H1 (cell line): ENCODE measurements around the gene TLL1. TPM values are rescaled to one million over a fixed set of nuclear protein-coding genes. Genes with fewer than 3 reads are reported as not detected.

Experiments used
- CTCF ChIA-PET: fragments of 300-600 bp; sonication (Branson Sonifier 250); formaldehyde crosslinking; loops from one replicate; lab custom pipeline; 2021; ENCODE audit not compliant: partially characterized antibody; lab: Charles Lee
- POLR2A ChIA-PET: fragments of 300-600 bp; sonication (Branson Sonifier 250); formaldehyde crosslinking; loops from one replicate; lab custom pipeline; 2021; ENCODE audit warnings: inconsistent platforms; ENCODE audit not compliant: partially characterized antibody; lab: Charles Lee
- DNase-seq, 2 experiments: peaks; one replicate each; pipeline versions ENCODE4 v3.0.0 to v3.0.0-alpha.2; 2010 to 2022; ENCODE audit warnings: low spot score in 2 of 2, low read depth in 1 of 2, mixed read lengths in 1 of 2
- FAIRE-seq: peaks from 2 replicates; lab custom pipeline; 2011; peaks lifted over from hg19 to GRCh38; lab: Jason Lieb, UNC
- H2AFZ ChIP-seq: 2 replicates; pipeline ENCODE4 v1.8.1; 2012; ENCODE audit warnings: low read length, inconsistent platforms
- H2AK5ac ChIP-seq: 2 replicates; pipeline ENCODE4 v1.6.1; 2013; ENCODE audit warnings: low read depth, low read length
- H2BK120ac ChIP-seq: replicated peaks from 2 replicates; pipeline ENCODE3; 2013; ENCODE audit warnings: low read depth, low read length, inconsistent platforms
- H2BK12ac ChIP-seq: 2 replicates; pipeline ENCODE4 v1.6.1; 2013; ENCODE audit warnings: low read depth, low read length
- H2BK15ac ChIP-seq: 2 replicates; pipeline ENCODE4 v1.6.1; 2013; ENCODE audit warnings: low read length
- H2BK20ac ChIP-seq: 2 replicates; pipeline ENCODE4 v1.6.1; 2013; ENCODE audit warnings: low read length
- H2BK5ac ChIP-seq: 2 replicates; pipeline ENCODE4 v1.6.1; 2013; ENCODE audit warnings: low read depth, low read length
- H3K14ac ChIP-seq: 2 replicates; pipeline ENCODE4 v1.6.1; 2013; ENCODE audit warnings: inconsistent platforms; ENCODE audit not compliant: insufficient read length
- H3K18ac ChIP-seq: 2 replicates; pipeline ENCODE4 v1.6.1; 2013; ENCODE audit warnings: low read length; ENCODE audit errors: extremely low read depth
- H3K23ac ChIP-seq: 2 replicates; pipeline ENCODE4 v1.6.1; 2013; ENCODE audit warnings: inconsistent platforms; ENCODE audit not compliant: insufficient read length
- H3K23me2 ChIP-seq: 2 replicates; pipeline ENCODE4 v1.6.1; 2013; ENCODE audit warnings: low read depth, low read length
- H3K27ac ChIP-seq: 2 replicates; pipeline ENCODE4 v1.6.1; 2011; ENCODE audit warnings: low read depth, low read length, inconsistent platforms
- H3K27me3 ChIP-seq, 4 experiments: replicated peaks in 1 of 4; 1 replicate in 1 of 4; 2 replicates in 3 of 4; pipeline versions ENCODE4 v1.6.1 to v1.8.1; 2011 to 2013; ENCODE audit warnings: low read length in 3 of 4, mild to moderate bottlenecking in 3 of 4, inconsistent platforms in 2 of 4, mixed read lengths in 2 of 4, moderate library complexity in 1 of 4; ENCODE audit not compliant: control insufficient read depth in 3 of 4, insufficient read depth in 3 of 4; ENCODE audit errors: extremely low read depth in 1 of 4
- H3K36me3 ChIP-seq, 4 experiments: 2 replicates each; pipeline versions ENCODE4 v1.6.1 to v1.8.1; 2011 to 2013; ENCODE audit warnings: mild to moderate bottlenecking in 4 of 4, low read length in 3 of 4, moderate library complexity in 2 of 4, control low read depth in 1 of 4, inconsistent platforms in 1 of 4; ENCODE audit not compliant: insufficient read depth in 4 of 4, control insufficient read depth in 2 of 4
- H3K4ac ChIP-seq: replicated peaks from 2 replicates; pipeline ENCODE3; 2013; ENCODE audit warnings: low read length, low read depth, mixed read lengths, inconsistent platforms; ENCODE audit not compliant: insufficient read length
- H3K4me1 ChIP-seq, 4 experiments: replicated peaks in 1 of 4; 1 replicate in 1 of 4; 2 replicates in 3 of 4; pipeline versions ENCODE4 v1.6.1 to v1.8.1; 2011 to 2013; ENCODE audit warnings: low read length in 3 of 4, inconsistent platforms in 2 of 4, mixed read lengths in 1 of 4; ENCODE audit not compliant: insufficient read depth in 4 of 4, control insufficient read depth in 3 of 4
- H3K4me2 ChIP-seq, 2 experiments: 2 replicates each; pipeline versions ENCODE4 v1.6.1 to v1.8.1; 2011 to 2013; ENCODE audit warnings: low read depth in 2 of 2, low read length in 2 of 2, control low read depth in 1 of 2, inconsistent platforms in 1 of 2, mild to moderate bottlenecking in 1 of 2; ENCODE audit not compliant: insufficient read depth in 1 of 2
- H3K4me3 ChIP-seq, 4 experiments: fragments of 200-600, 300-600 bp in 1 of 4; sonication (generic), shearing (Covaris generic), sonication (Bioruptor Twin) in 1 of 4; 2 replicates each; pipeline versions ENCODE4 v1.5.1 to v1.8.1; 2011 to 2016; ENCODE audit warnings: low read length in 4 of 4, low read depth in 3 of 4, control low read depth in 2 of 4, inconsistent platforms in 2 of 4, mild to moderate bottlenecking in 2 of 4, mixed read lengths in 1 of 4, moderate library complexity in 1 of 4; ENCODE audit not compliant: insufficient read depth in 2 of 4; ENCODE audit errors: extremely low read depth in 1 of 4
- H3K56ac ChIP-seq: replicated peaks from 2 replicates; pipeline ENCODE3; 2013; ENCODE audit warnings: low read depth, mild to moderate bottlenecking, mixed read lengths, low read length, inconsistent platforms; ENCODE audit not compliant: insufficient read length
- H3K79me1 ChIP-seq: 2 replicates; pipeline ENCODE4 v1.6.1; 2013; ENCODE audit warnings: low read depth, low read length, control low read depth
- H3K79me2 ChIP-seq, 2 experiments: 2 replicates each; pipeline versions ENCODE4 v1.6.1 to v1.8.1; 2012 to 2013; ENCODE audit warnings: low read length in 2 of 2, mild to moderate bottlenecking in 2 of 2, inconsistent platforms in 1 of 2; ENCODE audit not compliant: insufficient read depth in 2 of 2, control insufficient read depth in 1 of 2
- H3K9ac ChIP-seq, 4 experiments: replicated peaks in 1 of 4; 1 replicate in 1 of 4; 2 replicates in 3 of 4; pipeline versions ENCODE4 v1.6.1 to v1.8.1; 2011 to 2013; ENCODE audit warnings: low read depth in 3 of 4, low read length in 3 of 4, control low read depth in 2 of 4, mild to moderate bottlenecking in 2 of 4, moderate library complexity in 2 of 4, inconsistent platforms in 1 of 4; ENCODE audit errors: extremely low read depth in 1 of 4
- H3K9me3 ChIP-seq, 2 experiments: 2 replicates each; pipeline versions ENCODE4 v1.6.1 to v1.8.1; 2012 to 2013; ENCODE audit warnings: mild to moderate bottlenecking in 2 of 2, moderate library complexity in 2 of 2, control low read depth in 1 of 2, inconsistent platforms in 1 of 2, low read depth in 1 of 2, low read length in 1 of 2, mixed read lengths in 1 of 2; ENCODE audit not compliant: insufficient read depth in 2 of 2
- H4K20me1 ChIP-seq, 2 experiments: replicated peaks in 1 of 2; 2 replicates each; pipeline versions ENCODE3 to v1.8.1; 2011 to 2013; ENCODE audit warnings: inconsistent platforms in 2 of 2, low read length in 2 of 2, mild to moderate bottlenecking in 1 of 2; ENCODE audit not compliant: insufficient read depth in 2 of 2, control insufficient read depth in 1 of 2
- H4K5ac ChIP-seq: 2 replicates; pipeline ENCODE4 v1.6.1; 2013; ENCODE audit warnings: low read length, low read depth, mixed read lengths, inconsistent platforms; ENCODE audit not compliant: insufficient read length
- H4K8ac ChIP-seq: 2 replicates; pipeline ENCODE4 v1.8.0; 2013; ENCODE audit warnings: mild to moderate bottlenecking, moderate library complexity, low read length, inconsistent platforms; ENCODE audit not compliant: insufficient read depth; ENCODE audit errors: extremely low read depth
- H4K91ac ChIP-seq: replicated peaks from 2 replicates; pipeline ENCODE3; 2013; ENCODE audit warnings: low read length, mixed read lengths, inconsistent platforms; ENCODE audit not compliant: insufficient read length
- ATF2 ChIP-seq: IDR thresholded peaks from 2 replicates; pipeline ENCODE4 v1.6.1; 2012; ENCODE audit warnings: low read length, inconsistent platforms
- BCL11A ChIP-seq, 2 experiments: IDR thresholded peaks; one replicate each; pipeline ENCODE4 v1.6.1; 2011; ENCODE audit warnings: low read depth in 2 of 2, low read length in 2 of 2, mild to moderate bottlenecking in 2 of 2
- CBX8 ChIP-seq: fragments of 300-800, 300-1000 bp; sonication (generic); IDR thresholded peaks from 2 replicates; pipeline ENCODE4 v1.7.1; 2016; ENCODE audit warnings: low read depth, low read length, borderline replicate concordance
- CHD1 ChIP-seq: IDR thresholded peaks from 2 replicates; pipeline ENCODE4 v1.6.1; 2012; ENCODE audit warnings: low read depth, low read length, improper control_type of control experiment
- CREB1 ChIP-seq: IDR thresholded peaks from 2 replicates; pipeline ENCODE4 v1.6.1; 2012; ENCODE audit warnings: inconsistent platforms
- E2F6 ChIP-seq: IDR thresholded peaks from 2 replicates; pipeline ENCODE4 v1.6.1; 2012; ENCODE audit warnings: inconsistent platforms
- KDM1A ChIP-seq: fragments of 200-600, 300-600 bp; sonication (generic); IDR thresholded peaks from 2 replicates; pipeline ENCODE4 v1.7.1; 2016; ENCODE audit warnings: mild to moderate bottlenecking, low read length, borderline replicate concordance
- MAX ChIP-seq: IDR thresholded peaks from 2 replicates; pipeline ENCODE4 v1.6.1; 2012; ENCODE audit warnings: inconsistent platforms
- POLR2AphosphoS5 ChIP-seq: IDR thresholded peaks from 2 replicates; pipeline ENCODE4 v1.6.1; 2011; ENCODE audit warnings: low read depth, low read length
- POU5F1 ChIP-seq: IDR thresholded peaks from 2 replicates; pipeline ENCODE4 v1.6.1; 2011; ENCODE audit warnings: low read depth, mild to moderate bottlenecking, low read length, moderate library complexity
- RFX5 ChIP-seq: IDR thresholded peaks from 2 replicates; pipeline ENCODE4 v1.6.1; 2011; ENCODE audit warnings: low read depth, low read length, improper control_type of control experiment, borderline replicate concordance
- SP1 ChIP-seq: IDR thresholded peaks from 2 replicates; pipeline ENCODE4 v1.6.1; 2011; ENCODE audit warnings: low read depth, low read length
- SP4 ChIP-seq: IDR thresholded peaks from 2 replicates; pipeline ENCODE4 v1.6.1; 2012; ENCODE audit warnings: low read length, inconsistent platforms
- SRF ChIP-seq: IDR thresholded peaks from 2 replicates; pipeline ENCODE4 v1.6.1; 2011; ENCODE audit warnings: mild to moderate bottlenecking, low read depth, low read length, moderate library complexity
- WGBS, 2 experiments: shearing (Covaris generic) in 1 of 2; methylation state at CpG; one replicate each; pipeline versions ENCODE4 v1.1.6 to v1.1.7; 2013 to 2015; ENCODE audit warnings: low lambda C conversion rate in 2 of 2, mixed read lengths in 2 of 2, inconsistent platforms in 1 of 2, low coverage in 1 of 2, missing lambda C conversion rate in 1 of 2; ENCODE audit not compliant: insufficient replicate concordance in 2 of 2, insufficient coverage in 1 of 2, insufficient read length in 1 of 2; ENCODE audit errors: extremely low coverage in 1 of 2, missing lambda C conversion rate in 1 of 2; 5-methylcytosine and 5-hydroxymethylcytosine counted together
- polyA plus RNA-seq, 7 experiments: library from polyadenylated mRNA; depleted of rRNA in 3 of 7; stranded (reverse) in 5 of 7; unstranded in 2 of 7; fragments of >200 nt in 5 of 7; fragments of 200-250 nt in 2 of 7; gene quantifications; 1 replicate in 5 of 7; 2 replicates in 1 of 7; 4 replicates in 1 of 7; pipeline versions ENCODE4 v1.2.1 to v1.2.3, GENCODE V29; 2011 to 2013; ENCODE audit warnings: missing spikeins in 2 of 7, mixed read lengths in 2 of 7
- total RNA-seq: library from RNA; stranded (reverse); fragmentation: NEBNext Ultra II Directional; extraction: Animal tissue kit (Norgen Biotek cat#: 25700); gene quantifications from 2 replicates; pipeline ENCODE4 v1.2.1, GENCODE V29; 2021

TLL1 gene
- total and polyA plus RNA-seq, 2 of the 8 experiments (the other 6 are each of a cell fraction or from before 2014, with no cell fraction given): 0.18 to 1.1 TPM

- Histone ChIP-seq H4K20me1 (no peaks in the 10 kb centered on the region), H2AK5ac (no peak overlapping the region), H2BK15ac (no peak overlapping the region), H3K9me3 (peaks cover 0 to 3% of the 10 kb centered on the region in 2 experiments; a peak in 1 of 4 replicates), H3K27ac (no peak overlapping the region), H3K79me2 (no peaks in the 10 kb centered on the region), H3K27me3 (no peaks in the 10 kb centered on the region), H3K79me1 (no peaks in the 10 kb centered on the region), H3K4me2 (no peak overlapping the region), H3K4ac (no peak overlapping the region), H3K23ac (no peak overlapping the region), H4K91ac (no peak overlapping the region), H3K18ac (no peak overlapping the region), H3K14ac (no peak overlapping the region), H3K36me3 (no peaks in the 10 kb centered on the region), H3K56ac (no peak overlapping the region), H2BK120ac (no peak overlapping the region), H4K8ac (no peak overlapping the region), H3K4me3 (no peak overlapping the region), H2BK5ac (no peak overlapping the region), H2BK12ac (no peak overlapping the region), H4K5ac (no peak overlapping the region), H2BK20ac (no peak overlapping the region), H3K9ac (no peak overlapping the region), H2AFZ (no peak overlapping the region), H3K23me2 (no peaks in the 10 kb centered on the region), H3K4me1 (no peaks in the 10 kb centered on the region)
- POLR2A ChIA-PET: no interaction called here
- no peak for FAIRE-seq
- no peak for DNase-seq
- CTCF ChIA-PET: no interaction called here
- 86% methylated on average over 1 of the region's 1 CpG; no CpG with 5 or more reads in 1 of the 2 experiments for WGBS, 2 experiments
- TF ChIP-seq SP4 (no peak), CHD1 (no peak), POLR2AphosphoS5 (no peak), CBX8 (no peak), SRF (no peak), E2F6 (no peak), POU5F1 (no peak), RFX5 (no peak), SP1 (no peak), KDM1A (no peak), BCL11A (IDR thresholded peaks at IDR 0.05; ENCODE audit: low read depth in 2 of 2, low read length in 2 of 2) (no peak), CREB1 (no peak), MAX (no peak), ATF2 (no peak)
Measured at GRCh38 chr4:165826166-165826565, 46.9 kb upstream of the TLL1 start.
